Motor neuron (in vitro differentiated cells): ENCODE results near the gene SP110. TPM values are rescaled to one million over a fixed set of nuclear protein-coding genes. Genes with fewer than 3 reads are reported as not detected.
"Not testable (repeated sequence)": the region's sequence is repeated elsewhere in the genome, so short reads cannot be mapped to it uniquely, and the experiment has no call there.

Source experiments
- ATAC-seq, 8 experiments: fragments of 200-7000 bp; cut with Tn5 transposase; replicated peaks in 6 of 8; 2 replicates each; pipeline ENCODE4 v1.8.0; 2021; ENCODE audit warnings: mild to moderate bottlenecking in 8 of 8, moderate library complexity in 8 of 8
- H3K27ac ChIP-seq, 2 donors: fragments of 250-450 bp; sonication (Bioruptor Pico); 2 replicates each; pipeline ENCODE4 v1.9.0; 2021; ENCODE audit warnings: antibody characterized with exemption in 2 of 2, mild to moderate bottlenecking in 2 of 2, moderate library complexity in 1 of 2
- H3K4me1 ChIP-seq, 2 donors: fragments of 250-450 bp; sonication (Bioruptor Pico); replicated peaks in 1 of 2; 2 replicates each; pipeline ENCODE4 v1.6.1; 2021; ENCODE audit warnings: antibody characterized with exemption in 2 of 2, mild to moderate bottlenecking in 2 of 2, moderate library complexity in 1 of 2
- H3K4me3 ChIP-seq, 5 donors: fragments of 250-450 bp; sonication (Bioruptor Pico); 2 replicates each; pipeline ENCODE4 v1.9.0; 2021; ENCODE audit warnings: antibody characterized with exemption in 5 of 5, mild to moderate bottlenecking in 5 of 5, moderate library complexity in 4 of 5
- WGBS, 10 experiments: fragments of 450-650 bp; shearing (Covaris generic); methylation state at CpG; one replicate each; pipeline ENCODE4 v1.0.0; 2022; 5-methylcytosine and 5-hydroxymethylcytosine counted together
- in situ Hi-C, 9 experiments: fragments of 400-800 bp; cut with MboI; loops; one replicate each; pipeline ENCODE4 v1.15.0; 2021; ENCODE audit warnings: low sequenced_read_pairs in 9 of 9, low pct_unique_long_range_greater_than_20kb in 2 of 9; ENCODE audit not compliant: unreplicated experiment in 9 of 9
- total RNA-seq, 8 experiments: library from RNA; unstranded; fragments of 300-600 nt; gene quantifications; 2 replicates each; pipeline versions ENCODE4 v1.2.3 to v1.2.4, GENCODE V29; 2022

Gene SP110
- total RNA-seq, 8 experiments from 2014 or later, result 0.11 to 40.0 (median 5.9) TPM

DNA sequence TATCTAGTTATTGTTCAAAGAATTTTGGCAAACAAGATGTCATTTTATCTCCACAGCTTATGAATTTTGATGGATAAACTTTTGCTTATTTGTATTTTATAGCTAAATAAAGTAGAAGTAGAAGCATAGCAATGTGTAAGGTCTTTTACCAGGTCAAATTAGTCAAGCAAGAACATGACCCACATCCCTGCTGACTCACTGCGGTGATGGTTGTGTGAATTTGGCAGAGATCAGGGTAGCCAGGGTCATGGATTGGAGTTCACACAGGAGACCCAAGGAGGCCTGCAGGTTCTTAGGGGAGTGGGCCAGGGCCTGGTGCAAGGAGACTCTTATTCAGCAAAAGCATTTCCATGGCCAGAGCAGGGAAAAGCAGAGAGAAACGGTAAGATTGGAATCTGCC lies 24.4 kb upstream of the SP110 start:
- ATAC-seq, result no peak
- Histone ChIP-seq H3K4me3 (no peak overlapping the region), H3K4me1 (no peaks in the 10 kb centered on the region), H3K27ac (no peak overlapping the region)
- 0 to 100% (median 81%) methylated on average over 1 to 2 of the region's 2 CpGs for WGBS, 10 experiments
- in situ Hi-C loops, result no loop called here

DNA sequence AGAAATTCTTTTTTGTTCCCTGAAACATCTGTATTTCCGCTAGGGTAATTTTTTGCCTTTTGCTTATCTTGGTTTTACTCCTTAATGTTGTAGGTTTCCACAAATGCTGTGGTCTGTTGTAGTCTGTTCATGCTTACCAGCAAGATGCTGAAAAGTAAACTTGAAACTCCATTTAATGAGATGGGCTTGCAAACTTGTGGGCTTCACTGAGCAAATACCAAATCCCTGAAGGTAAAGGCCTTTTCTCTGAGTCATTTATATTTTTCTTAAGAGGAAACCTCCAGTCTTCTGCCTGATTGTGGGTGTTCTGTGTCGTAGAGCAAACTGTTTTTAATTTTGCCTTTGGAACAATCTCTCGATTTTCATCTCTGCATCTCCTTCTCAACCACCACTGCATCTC lies 15.1 kb upstream of the SP110 start:
- no peak for ATAC-seq
- Histone ChIP-seq H3K4me1 (no peaks in the 10 kb centered on the region), H3K27ac (no peak overlapping the region), H3K4me3 (no peak overlapping the region)
- in situ Hi-C loops, result no loop called here
- 29 to 94% (median 61%) methylated on average over 1 to 3 of the region's 3 CpGs for WGBS, 10 experiments

GRCh38 chr2:230234122-230234722 lies 14.4 kb upstream of the SP110 start:
- 40 to 85% (median 55%) methylated on average over 1 to 3 of the region's 3 CpGs for WGBS, 10 experiments
- H3K27ac ChIP-seq, result no peak overlapping the region
- no peak overlapping the region for H3K4me3 ChIP-seq
- ATAC-seq, result no peak
- no peaks in the 10 kb centered on the region for H3K4me1 ChIP-seq
- in situ Hi-C loops, result no loop called here

GRCh38 chr2:230231251-230231650 lies 11.5 kb upstream of the SP110 start:
- 53 to 83% (median 68%) methylated on average over 1 to 3 of the region's 3 CpGs for WGBS, 10 experiments
- no peak overlapping the region for H3K27ac ChIP-seq
- in situ Hi-C loops, result no loop called here
- no peak overlapping the region for H3K4me3 ChIP-seq
- no peak for ATAC-seq
- no peaks in the 10 kb centered on the region for H3K4me1 ChIP-seq

- Histone ChIP-seq H3K4me3 (no peak overlapping the region), H3K4me1 (no peaks in the 10 kb centered on the region), H3K27ac (no peak overlapping the region)
- in situ Hi-C loops, result no loop called here
- no peak for ATAC-seq
- 35 to 89% (median 75%) methylated on average over 1 to 2 of the region's 2 CpGs; no CpG with 5 or more reads in 1 of the 10 experiments for WGBS, 10 experiments
Measured at GRCh38 chr2:230230496-230231200, 10.9 kb upstream of the SP110 start.

GRCh38 chr2:230230087-230230486 lies 10.3 kb upstream of the SP110 start:
- no peak overlapping the region for H3K4me3 ChIP-seq
- H3K27ac ChIP-seq, result no peak overlapping the region
- WGBS, 10 experiments, result 50 to 100% (median 96%) methylated on average over 1 to 3 of the region's 3 CpGs; no CpG with 5 or more reads in 1 of the 10 experiments
- ATAC-seq, result no peak
- in situ Hi-C loops, result no loop called here
- H3K4me1 ChIP-seq, result no peaks in the 10 kb centered on the region

DNA sequence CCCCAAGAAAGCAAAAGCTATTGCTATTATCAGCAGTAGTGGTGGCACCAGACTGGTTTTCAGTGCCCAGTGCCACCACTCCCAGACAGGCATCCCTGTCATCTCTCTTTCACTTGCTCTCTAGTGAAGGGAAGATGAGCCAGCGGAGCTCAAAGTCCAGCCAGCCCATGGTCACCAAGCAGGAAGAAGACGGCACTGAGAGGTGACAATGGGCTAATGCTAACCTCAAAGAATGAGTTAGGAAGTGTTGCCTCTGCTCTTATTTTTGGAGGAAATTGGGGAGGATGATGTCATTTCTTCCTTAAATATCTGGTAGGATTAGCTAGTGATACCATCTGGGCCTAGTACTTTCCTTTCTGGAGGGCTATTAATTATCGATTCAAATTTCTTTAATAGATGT lies 7.4 kb upstream of the SP110 start:
- WGBS, 10 experiments, result 73 to 100% (median 94%) methylated on average over 1 to 3 of the region's 3 CpGs; no CpG with 5 or more reads in 2 of the 10 experiments
- Histone ChIP-seq H3K4me1 (no peaks in the 10 kb centered on the region), H3K4me3 (no peak overlapping the region), H3K27ac (no peak overlapping the region)
- ATAC-seq, result no peak
- in situ Hi-C loops, result no loop called here

- ATAC-seq, result no peak
- H3K4me3 ChIP-seq, result no peak overlapping the region
- H3K27ac ChIP-seq, result no peak overlapping the region
- no peaks in the 10 kb centered on the region for H3K4me1 ChIP-seq
- WGBS, 10 experiments, result 60 to 100% (median 95%) methylated on average over 1 to 3 of the region's 4 CpGs; no CpG with 5 or more reads in 2 of the 10 experiments
- in situ Hi-C loops, result no loop called here
Measured at GRCh38 chr2:230226051-230226551, 6.3 kb upstream of the SP110 start.

DNA sequence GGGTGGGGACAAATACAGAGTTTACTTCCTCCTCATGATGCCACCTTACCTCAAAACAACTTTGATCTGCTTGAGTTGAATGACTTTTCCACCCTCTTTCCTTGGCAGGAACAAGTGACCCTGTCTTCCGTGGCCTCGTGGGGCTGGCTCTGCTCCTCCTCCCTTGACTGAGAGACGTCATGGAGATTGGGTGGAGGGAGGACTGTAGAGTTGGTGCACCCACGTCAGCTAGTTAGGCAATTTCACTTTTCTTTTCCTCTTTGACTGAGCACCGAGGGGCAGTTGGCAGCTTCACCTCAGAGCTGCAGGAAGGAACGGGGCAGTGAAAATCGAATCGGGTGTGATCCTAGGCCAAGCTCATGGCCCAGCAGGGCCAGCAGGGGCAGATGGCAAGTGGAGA lies 5.7 kb upstream of the SP110 start, which contains the start of gene SP140:
SP140 (plus strand) TSS at position 251 of the 400 bp plus-strand sequence; CDS start at position 360, 109 bp downstream.
- ATAC-seq, result no peak
- Histone ChIP-seq H3K27ac (no peak within 1 kb of the TSS), H3K4me1 (no peaks in the 10 kb centered on the region), H3K4me3 (no peak within 1 kb of the TSS)
- WGBS, 10 experiments, result 80 to 100% (median 83%) methylated on average over 3 to 5 of the region's 8 CpGs; no CpG with 5 or more reads in 5 of the 10 experiments
- in situ Hi-C loops, result no loop called here

GRCh38 chr2:230224458-230224857 lies 4.7 kb upstream of the SP110 start:
- H3K27ac ChIP-seq, result no peak overlapping the region
- H3K4me1 ChIP-seq, result no peaks in the 10 kb centered on the region
- in situ Hi-C loops, result loop anchor here in 1 of 9 experiments (25.0 kb wide), 2 partner anchors 163 to 388 kb away; no protein-coding TSS in a partner anchor
- peak in 3 of 8 experiments; percentile 20 to 28 (median 27) for ATAC-seq
- H3K4me3 ChIP-seq, result no peak overlapping the region

GRCh38 chr2:230222829-230223228 lies 3.0 kb upstream of the SP110 start:
- H3K4me3 ChIP-seq, H3K27ac ChIP-seq, H3K4me1 ChIP-seq, ATAC-seq: not testable (repeated sequence)
- 40 to 100% (median 98%) methylated on average over 1 to 3 of the region's 4 CpGs; no CpG with 5 or more reads in 4 of the 10 experiments for WGBS, 10 experiments
- in situ Hi-C loops, result loop anchor here in 1 of 9 experiments (25.0 kb wide), 2 partner anchors 164 to 389 kb away; no protein-coding TSS in a partner anchor

- no peaks in the 10 kb centered on the region for H3K4me1 ChIP-seq
- no peak overlapping the region for H3K4me3 ChIP-seq
- no peak overlapping the region for H3K27ac ChIP-seq
- no peak for ATAC-seq
- WGBS, 10 experiments, result 60 to 100% (median 98%) methylated on average over 1 to 4 of the region's 4 CpGs; no CpG with 5 or more reads in 4 of the 10 experiments
- in situ Hi-C loops, result loop anchor here in 1 of 9 experiments (25.0 kb wide), 2 partner anchors 166 to 391 kb away; no protein-coding TSS in a partner anchor
Measured at GRCh38 chr2:230221493-230221892, 1.7 kb upstream of the SP110 start.

DNA sequence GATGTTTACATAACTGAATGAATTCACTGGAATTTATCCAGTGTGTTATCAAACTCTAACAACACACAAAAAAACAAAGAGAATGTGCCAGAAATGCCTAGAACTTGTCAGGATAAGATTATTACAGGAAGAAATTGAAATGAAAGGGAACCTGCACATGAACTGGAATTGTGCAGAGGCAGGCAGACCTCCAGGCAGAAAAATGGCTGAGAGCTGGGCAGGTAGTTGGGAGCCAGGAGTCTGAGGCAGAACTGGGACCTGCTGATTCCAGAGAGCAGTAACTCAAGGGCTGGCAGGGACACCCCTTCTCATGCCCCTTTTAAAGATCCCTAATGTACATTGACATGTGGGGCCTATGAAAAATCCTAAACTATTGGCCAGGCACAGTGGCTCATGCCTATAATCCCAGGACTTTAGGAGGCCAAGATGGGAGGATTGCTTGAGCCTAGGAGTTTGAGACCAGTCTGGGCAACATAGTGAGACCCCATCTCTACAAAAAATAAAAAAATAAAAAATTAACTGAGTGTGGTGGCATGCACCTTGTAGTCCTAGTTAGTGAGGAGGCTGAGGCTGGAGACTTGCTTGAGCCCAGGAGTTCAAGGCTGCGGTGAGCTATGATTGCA lies 674 bp upstream of the SP110 start:
- H3K27ac ChIP-seq, result no peak overlapping the region
- 80 to 100% (median 100%) methylated on average over 1 of the region's 1 CpG; no CpG with 5 or more reads in 7 of the 10 experiments for WGBS, 10 experiments
- peak overlapping the region in 2 of 5 donors; percentile 26 for H3K4me3 ChIP-seq
- H3K4me1 ChIP-seq, result no peaks in the 10 kb centered on the region
- no peak for ATAC-seq
- in situ Hi-C loops, result loop anchor here in 1 of 9 experiments (25.0 kb wide), 2 partner anchors 167 to 392 kb away; no protein-coding TSS in a partner anchor
